ENCODE results near the gene PKD1.

PKD1 gene

GRCh38 chr16:2043667-2044451 lies 91.8 kb downstream of the PKD1 start:
- no peak for DNase-seq

DNA sequence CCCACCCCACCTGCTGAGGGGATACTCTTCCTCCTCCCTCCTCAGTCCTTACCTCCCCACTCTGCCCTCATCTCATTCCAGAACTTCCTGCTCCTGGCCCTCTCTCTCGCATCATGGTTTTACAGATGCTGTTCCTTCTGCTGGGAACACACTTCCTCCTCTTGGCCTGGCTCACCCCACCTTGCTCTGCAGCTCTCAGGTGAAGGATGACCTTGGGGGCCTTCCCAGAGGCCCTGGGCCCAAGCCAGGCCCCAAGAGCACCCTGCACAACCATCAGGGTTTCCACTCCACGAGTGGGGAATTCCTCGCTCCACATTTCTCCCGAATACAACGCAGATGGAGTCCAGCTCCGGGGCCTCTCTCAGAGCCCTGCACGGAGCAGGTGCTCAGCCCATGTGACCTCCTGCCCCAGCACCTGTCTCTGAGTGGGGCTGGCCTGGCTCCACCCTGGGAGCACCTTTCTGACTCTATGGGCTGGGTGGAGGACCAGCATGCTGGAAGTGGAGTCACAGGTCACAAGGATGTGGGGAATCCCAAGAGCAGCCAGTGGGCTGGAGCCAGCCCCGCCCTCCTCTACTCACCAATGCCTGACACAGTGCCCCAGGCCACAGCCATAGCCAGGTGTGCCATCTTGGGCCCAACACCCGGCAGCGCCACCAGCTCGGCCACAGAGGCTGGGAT lies 92.6 kb downstream of the PKD1 start:
- no peak for DNase-seq

DNA sequence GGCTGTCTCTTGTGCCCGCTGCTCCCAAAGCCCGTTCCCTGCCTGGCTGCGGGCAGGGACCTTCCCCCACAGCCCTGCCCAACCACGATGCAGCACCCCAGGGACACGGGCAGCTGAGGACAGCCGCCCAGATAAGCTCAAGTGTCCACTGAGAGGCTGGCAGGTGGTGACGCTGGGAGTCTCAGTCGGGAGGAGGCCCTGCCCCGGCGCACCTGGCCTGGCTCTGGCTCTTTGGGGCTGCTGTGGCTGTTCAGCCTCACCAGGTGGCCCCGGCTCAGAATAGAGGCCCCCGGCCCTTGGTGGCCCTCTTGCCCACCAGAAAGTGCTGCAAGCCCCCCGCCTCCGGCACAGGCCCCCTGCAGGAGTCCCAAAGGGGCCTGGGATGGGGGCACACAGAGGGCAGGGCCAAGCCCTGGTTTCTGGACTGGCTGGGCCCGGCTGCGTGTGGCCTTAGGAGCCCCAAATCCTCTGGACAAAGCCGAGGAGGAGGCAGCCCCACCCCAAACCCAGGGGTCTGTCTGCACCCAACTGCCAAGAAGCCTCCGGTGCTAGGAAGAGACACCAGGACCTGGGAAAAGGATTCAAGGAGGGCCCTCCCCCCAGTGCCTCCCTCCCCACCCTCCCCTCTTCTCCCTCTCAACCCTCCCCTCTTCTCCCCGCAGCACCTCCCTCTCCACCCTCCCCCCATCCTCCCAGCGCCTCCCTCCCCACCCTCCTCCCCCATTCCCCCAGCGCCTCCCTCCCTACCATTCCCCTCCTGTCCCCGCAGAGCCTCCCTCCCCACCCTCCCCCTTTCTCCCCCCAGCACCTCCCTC lies 93.3 kb downstream of the PKD1 start:
- peak; percentile 21 for DNase-seq

DNA sequence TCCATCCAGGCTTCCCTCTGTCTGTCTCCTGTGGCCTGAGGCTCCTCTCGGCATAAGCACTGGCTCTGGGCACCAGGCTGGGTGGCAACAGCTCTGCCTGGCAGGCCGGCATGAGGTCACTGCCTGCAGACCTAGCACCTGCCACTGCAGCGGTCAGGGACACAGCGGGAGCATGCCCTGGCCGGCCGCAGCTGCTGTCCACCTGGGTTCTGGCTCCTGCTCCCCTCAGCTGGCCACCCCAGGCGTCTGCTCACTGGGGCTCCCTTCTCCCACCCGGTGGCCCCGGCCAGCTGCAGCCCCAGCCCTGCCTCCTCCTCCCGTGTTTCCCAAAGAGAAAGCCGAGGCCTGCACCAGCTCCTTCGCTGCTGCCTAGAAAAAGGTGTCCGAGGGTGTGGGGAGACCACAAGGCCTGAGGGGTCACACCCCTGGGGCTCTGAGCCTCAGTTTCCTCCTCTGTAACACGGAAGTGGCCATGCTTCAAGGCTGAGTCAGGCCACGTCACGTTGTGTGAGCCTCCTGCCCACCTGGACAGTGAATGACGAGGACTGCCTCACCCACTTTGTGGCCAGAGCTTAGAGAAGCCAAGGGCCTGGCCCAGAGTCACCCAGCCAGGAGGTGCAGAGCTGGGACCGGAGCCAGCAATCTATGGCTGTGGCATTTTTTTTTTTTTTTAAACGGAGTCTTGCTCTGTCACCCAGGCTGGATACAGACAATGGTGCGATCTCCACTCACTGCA lies 94.7 kb downstream of the PKD1 start:
- DNase-seq, result no peak

DNA sequence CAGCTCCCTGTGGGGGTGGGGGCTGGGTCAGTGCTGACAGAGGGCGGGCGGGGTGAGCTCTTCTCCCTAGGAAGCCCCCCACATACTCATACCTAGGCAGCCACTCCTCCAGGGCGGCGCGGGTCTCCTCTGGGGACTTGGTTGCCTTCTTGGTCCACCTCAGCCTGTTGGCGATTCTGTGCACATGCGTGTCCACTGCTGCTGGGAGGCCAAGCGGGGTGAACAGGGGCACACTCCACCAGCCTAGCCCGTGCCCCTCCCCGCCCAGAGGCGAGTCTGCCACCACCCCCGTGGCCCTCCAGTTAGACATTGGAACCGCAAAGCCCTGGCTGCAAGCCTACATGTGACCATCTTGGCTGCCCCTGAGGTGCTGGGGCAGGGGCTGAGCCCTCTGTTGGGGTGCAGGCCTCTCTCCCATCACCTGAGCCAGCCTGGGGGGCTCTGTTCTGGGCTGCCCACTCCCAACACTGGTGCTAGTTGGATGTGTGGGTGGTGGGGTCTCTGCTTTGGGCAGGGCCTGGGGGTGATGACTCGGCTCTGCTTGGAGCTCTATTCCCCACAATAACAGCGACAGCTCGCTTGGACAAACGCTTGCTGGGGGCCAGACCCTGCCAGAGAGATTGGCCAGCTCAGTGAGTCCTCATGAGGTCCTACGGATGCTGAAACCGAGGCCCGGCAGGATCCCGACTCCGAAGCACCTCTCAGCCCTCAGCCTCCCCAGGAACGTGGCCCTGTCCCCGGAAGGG lies 95.5 kb downstream of the PKD1 start:
- DNase-seq, result no peak

DNA sequence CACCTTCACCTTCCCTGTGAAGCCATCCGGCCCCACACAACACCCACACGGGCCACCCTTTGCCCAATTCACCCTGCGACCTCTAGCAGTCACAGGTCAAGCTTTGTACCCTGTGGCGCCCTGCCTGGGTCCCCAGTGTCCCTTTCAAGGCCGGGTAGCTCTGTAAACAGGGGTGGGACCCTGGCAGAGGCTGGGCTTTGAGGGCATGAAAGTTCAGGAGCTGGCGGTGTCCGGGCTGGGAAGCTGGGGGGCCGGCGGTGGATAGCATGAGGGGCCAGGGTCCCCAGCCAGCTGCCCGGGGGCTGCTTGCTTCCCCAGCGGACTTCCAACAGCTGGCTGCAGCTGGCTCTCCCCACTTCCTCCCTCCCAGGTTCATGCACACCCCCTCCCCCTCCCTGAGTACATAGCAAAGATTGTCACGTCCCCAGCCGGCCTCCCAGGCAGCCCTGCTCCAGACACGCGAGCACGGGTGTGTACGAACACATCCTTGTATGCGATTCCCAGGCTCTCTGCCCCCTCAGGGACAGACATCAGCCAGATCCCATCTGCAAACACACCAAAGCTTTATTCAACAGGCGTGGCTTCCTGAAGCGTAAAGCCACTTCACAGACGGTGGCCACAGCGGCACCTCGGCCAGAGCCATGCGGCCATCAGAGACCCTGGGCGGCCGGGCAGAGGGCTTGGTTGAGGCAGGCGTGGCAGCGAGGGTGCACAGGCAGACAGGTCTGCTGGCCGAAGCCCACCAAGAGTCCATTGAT lies 96.2 kb downstream of the PKD1 start:
- no peak for DNase-seq
